ENCODE data around the gene OBSCN.
"Not testable (repeated sequence)": the region's sequence is repeated elsewhere in the genome, so short reads cannot be mapped to it uniquely, and the experiment has no call there.

The OBSCN gene

DNA sequence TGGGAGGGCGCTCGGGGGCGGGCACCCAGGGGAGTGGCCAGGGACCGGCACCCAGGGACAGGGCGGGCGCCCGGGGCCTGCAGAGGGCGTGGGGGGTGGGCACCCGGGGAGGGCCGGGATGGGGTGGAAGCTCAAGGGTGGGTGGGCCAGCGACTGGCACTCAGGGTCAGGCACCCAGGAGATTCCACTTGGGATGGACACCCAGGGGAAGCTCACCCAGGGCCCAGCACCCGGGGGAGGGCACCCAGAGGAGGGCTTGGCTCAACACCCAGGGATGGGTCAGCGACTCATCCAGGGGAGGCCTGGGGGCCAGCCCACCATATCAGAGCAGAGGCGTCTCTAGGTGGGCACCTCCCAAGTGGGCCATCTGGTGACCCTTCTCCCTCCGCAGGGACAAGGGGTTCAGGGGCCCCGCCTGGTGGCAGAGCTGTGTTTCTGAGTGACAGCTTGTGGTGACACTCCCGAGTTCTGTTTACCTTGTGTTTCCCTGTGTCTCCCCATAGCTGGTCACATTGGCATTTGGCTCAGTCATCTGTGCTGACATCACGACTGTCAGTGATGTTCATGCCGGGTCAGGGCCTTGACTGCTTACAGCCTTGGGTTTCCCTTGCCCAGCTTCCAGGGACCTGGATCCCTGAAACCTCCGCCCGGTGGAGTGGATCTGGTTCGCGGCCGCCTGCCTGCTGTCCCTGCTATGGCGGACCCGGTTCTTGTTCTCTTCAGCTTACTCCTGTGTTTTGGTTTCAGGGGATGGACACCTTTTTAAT, 41.5 kb upstream of the OBSCN start:
- Mint-ChIP-seq H3K27ac (peak overlapping the region; percentile 78), H3K27me3 (no peaks in the 10 kb centered on the region), H3K4me3 (peak overlapping the region; percentile 81), H3K36me3 (no peaks in the 10 kb centered on the region), H3K9me3 (ENCODE audit: low read depth) (no peaks in the 10 kb centered on the region), H3K4me1 (ENCODE audit: low read depth) (peaks cover 46% of the 10 kb centered on the region)

- Mint-ChIP-seq H3K4me1 (ENCODE audit: low read depth) (peaks cover 38% of the 10 kb centered on the region), H3K27me3 (no peaks in the 10 kb centered on the region), H3K4me3 (no peak overlapping the region), H3K9me3 (ENCODE audit: low read depth) (no peaks in the 10 kb centered on the region), H3K36me3 (no peaks in the 10 kb centered on the region), H3K27ac (peak overlapping the region; percentile 41)
Measured at GRCh38 chr1:228168563-228169270, 39.1 kb upstream of the OBSCN start.

DNA sequence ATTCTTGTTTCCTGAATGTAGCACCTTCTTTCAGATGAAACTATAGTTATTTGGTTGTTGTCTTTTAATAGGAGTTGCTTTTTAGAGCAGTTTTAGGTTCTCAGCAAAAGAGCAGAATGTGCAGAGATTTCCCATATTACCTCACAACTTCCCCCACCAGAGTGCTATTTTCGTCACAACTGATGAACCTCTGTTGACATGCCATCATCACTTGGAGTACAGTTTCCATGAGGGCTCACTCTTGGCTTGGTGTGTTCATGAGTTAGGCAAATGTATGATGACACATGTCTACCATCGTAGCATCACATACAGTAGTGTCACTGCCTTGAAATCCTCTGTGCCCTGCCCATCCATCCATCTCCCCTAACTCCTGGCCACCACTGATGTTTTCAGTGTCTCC, 38.5 kb upstream of the OBSCN start:
- Mint-ChIP-seq H3K27me3 (no peaks in the 10 kb centered on the region), H3K36me3 (no peaks in the 10 kb centered on the region), H3K4me3 (no peak overlapping the region), H3K9me3 (ENCODE audit: low read depth) (no peaks in the 10 kb centered on the region), H3K27ac (peak overlapping the region; percentile 41), H3K4me1 (ENCODE audit: low read depth) (peaks cover 32% of the 10 kb centered on the region)

- peak overlapping the region; percentile 28 for H3K27ac Mint-ChIP-seq
- no peak overlapping the region for H3K4me3 Mint-ChIP-seq
- H3K36me3 Mint-ChIP-seq: no peaks in the 10 kb centered on the region
- no peaks in the 10 kb centered on the region for H3K9me3 Mint-ChIP-seq (ENCODE audit: low read depth)
- peaks cover 23% of the 10 kb centered on the region for H3K4me1 Mint-ChIP-seq (ENCODE audit: low read depth)
- no peaks in the 10 kb centered on the region for H3K27me3 Mint-ChIP-seq
Measured at GRCh38 chr1:228170666-228171065, 37.2 kb upstream of the OBSCN start.

DNA sequence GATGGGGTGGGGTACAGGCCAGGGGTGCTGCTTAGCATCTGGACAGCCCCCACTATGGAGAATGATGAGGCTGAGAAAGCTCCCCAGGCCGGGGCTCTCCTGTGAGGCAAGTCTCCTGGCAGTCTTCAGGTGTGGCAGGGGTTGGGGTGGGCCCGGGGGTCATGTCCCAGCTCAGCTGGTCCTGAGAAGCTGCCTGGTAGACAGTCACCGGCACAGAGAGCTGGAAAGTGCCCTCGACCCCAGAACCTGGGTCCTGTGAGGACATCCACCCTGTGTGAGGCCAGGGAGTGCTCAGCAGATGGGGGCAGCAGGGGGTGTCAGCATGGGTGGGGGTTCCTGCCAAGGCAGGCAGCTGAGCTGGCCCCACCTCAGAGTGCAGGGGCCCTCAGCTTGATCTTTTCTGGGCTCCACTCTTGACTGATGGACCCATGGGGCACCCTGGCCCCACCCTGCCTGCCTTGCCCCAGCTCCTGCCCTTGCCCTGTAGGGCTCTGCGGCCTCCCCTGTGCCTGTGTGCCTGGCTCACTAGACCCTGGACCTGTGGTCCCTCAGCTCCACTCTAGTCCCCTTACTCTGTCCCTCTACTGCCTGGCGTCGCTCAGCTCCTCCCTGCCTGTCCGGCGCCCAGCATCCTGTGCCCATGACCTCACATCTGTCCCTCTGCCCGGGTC, 36.5 kb upstream of the OBSCN start:
- no peak overlapping the region for H3K4me3 Mint-ChIP-seq
- no peaks in the 10 kb centered on the region for H3K36me3 Mint-ChIP-seq
- no peaks in the 10 kb centered on the region for H3K9me3 Mint-ChIP-seq (ENCODE audit: low read depth)
- H3K27me3 Mint-ChIP-seq: no peaks in the 10 kb centered on the region
- H3K4me1 Mint-ChIP-seq (ENCODE audit: low read depth): peaks cover 23% of the 10 kb centered on the region
- H3K27ac Mint-ChIP-seq: no peak overlapping the region

GRCh38 chr1:228172591-228173527, 35.0 kb upstream of the OBSCN start:
- no peaks in the 10 kb centered on the region for H3K9me3 Mint-ChIP-seq (ENCODE audit: low read depth)
- H3K27me3 Mint-ChIP-seq: no peaks in the 10 kb centered on the region
- no peaks in the 10 kb centered on the region for H3K36me3 Mint-ChIP-seq
- H3K4me3 Mint-ChIP-seq: no peak overlapping the region
- H3K27ac Mint-ChIP-seq: no peak overlapping the region
- peaks cover 14% of the 10 kb centered on the region for H3K4me1 Mint-ChIP-seq (ENCODE audit: low read depth)

GRCh38 chr1:228173528-228174481, 34.0 kb upstream of the OBSCN start:
- H3K27ac Mint-ChIP-seq; H3K9me3 Mint-ChIP-seq (ENCODE audit: low read depth); H3K36me3 Mint-ChIP-seq; H3K27me3 Mint-ChIP-seq; H3K4me3 Mint-ChIP-seq: not testable (repeated sequence)
- H3K4me1 Mint-ChIP-seq (ENCODE audit: low read depth): peaks cover 11% of the 10 kb centered on the region

GRCh38 chr1:228174482-228175315, 33.1 kb upstream of the OBSCN start:
- Mint-ChIP-seq H3K27ac (no peak overlapping the region), H3K9me3 (ENCODE audit: low read depth) (no peaks in the 10 kb centered on the region), H3K36me3 (no peaks in the 10 kb centered on the region), H3K4me3 (no peak overlapping the region), H3K27me3 (no peaks in the 10 kb centered on the region), H3K4me1 (ENCODE audit: low read depth) (peaks cover 11% of the 10 kb centered on the region)

- no peaks in the 10 kb centered on the region for H3K9me3 Mint-ChIP-seq (ENCODE audit: low read depth)
- no peaks in the 10 kb centered on the region for H3K36me3 Mint-ChIP-seq
- H3K27ac Mint-ChIP-seq: no peak overlapping the region
- peaks cover 10% of the 10 kb centered on the region for H3K4me1 Mint-ChIP-seq (ENCODE audit: low read depth)
- H3K27me3 Mint-ChIP-seq: no peaks in the 10 kb centered on the region
- no peak overlapping the region for H3K4me3 Mint-ChIP-seq
Measured at GRCh38 chr1:228175316-228176023, 32.4 kb upstream of the OBSCN start.

DNA sequence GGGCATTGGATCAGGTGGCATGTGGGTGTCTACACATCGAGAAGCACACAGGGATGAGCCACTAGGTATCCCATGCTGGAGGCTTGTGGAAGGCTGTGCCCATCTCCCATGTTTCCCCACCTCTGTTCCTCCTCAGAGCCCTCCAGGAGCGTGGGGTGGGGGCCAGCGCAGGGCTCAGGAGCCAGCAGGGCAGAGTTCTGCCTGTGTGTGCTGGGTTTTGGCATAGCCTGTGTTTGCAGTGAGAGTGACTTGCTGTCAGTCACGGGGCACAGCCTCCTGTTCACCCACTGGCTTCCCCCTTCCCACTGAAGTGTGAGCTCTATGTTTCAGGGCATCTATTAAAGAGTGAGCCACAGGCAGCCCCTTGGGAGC, 31.8 kb upstream of the OBSCN start:
- Mint-ChIP-seq H3K4me3 (no peak overlapping the region), H3K27me3 (no peaks in the 10 kb centered on the region), H3K9me3 (ENCODE audit: low read depth) (no peaks in the 10 kb centered on the region), H3K36me3 (no peaks in the 10 kb centered on the region), H3K4me1 (ENCODE audit: low read depth) (peaks cover 9% of the 10 kb centered on the region), H3K27ac (no peak overlapping the region)

DNA sequence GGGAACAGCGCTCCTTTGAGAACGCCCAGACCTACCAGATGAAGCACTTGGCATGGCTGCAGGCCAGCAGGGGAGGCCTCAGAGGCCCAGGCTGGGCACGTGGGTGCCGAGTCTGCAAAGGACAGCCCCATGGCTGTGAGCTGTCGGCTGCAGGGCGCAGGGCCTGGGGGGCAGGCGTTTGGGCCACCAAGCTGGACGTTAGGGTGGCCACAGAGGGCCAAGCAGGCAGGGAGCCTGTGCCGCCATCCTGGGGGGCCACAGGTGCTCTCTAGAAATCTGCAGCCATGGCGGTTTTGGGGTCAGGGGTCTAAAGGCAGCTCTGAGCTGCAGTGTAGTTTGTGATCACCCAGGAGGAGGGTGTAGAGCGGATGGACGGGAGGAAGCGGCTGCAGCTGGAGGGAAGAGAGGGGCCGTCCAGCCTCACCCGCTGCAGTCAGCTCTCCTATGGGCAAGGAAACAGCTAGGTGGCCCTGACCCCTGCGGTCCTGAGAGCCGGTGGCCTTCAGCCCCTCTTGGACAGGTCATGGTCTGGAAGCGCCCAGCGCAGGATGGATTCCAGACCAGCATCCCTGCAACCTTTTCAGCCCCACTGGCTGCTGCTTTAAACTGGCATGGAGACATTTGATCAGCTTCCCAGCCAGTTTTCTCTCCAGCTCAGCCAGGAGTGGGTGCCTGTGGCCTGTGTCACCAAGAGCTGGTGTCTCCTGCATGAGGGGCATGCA, 31.2 kb upstream of the OBSCN start:
- H3K4me3 Mint-ChIP-seq: no peak overlapping the region
- H3K9me3 Mint-ChIP-seq (ENCODE audit: low read depth): no peaks in the 10 kb centered on the region
- H3K4me1 Mint-ChIP-seq (ENCODE audit: low read depth): peaks cover 8% of the 10 kb centered on the region
- no peaks in the 10 kb centered on the region for H3K27me3 Mint-ChIP-seq
- H3K27ac Mint-ChIP-seq: no peak overlapping the region
- no peaks in the 10 kb centered on the region for H3K36me3 Mint-ChIP-seq

DNA sequence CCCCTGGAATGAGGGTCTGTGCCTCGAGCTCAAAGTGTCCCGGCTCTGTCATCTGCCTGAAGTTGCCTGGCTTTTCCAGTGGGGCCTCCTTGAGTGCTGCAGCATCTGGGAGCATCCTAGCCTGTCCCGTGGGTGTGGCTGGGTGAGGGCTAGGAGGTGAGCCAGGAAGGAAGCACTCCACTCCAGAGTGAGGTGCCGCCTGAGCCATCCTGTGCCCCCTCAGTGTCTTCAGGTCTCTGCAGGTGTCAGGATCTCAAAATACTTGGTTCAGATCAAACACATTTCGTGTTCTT, 30.7 kb upstream of the OBSCN start:
- Mint-ChIP-seq H3K9me3 (ENCODE audit: low read depth) (no peaks in the 10 kb centered on the region), H3K4me1 (ENCODE audit: low read depth) (peaks cover 8% of the 10 kb centered on the region), H3K27ac (no peak overlapping the region), H3K36me3 (no peaks in the 10 kb centered on the region), H3K4me3 (no peak overlapping the region), H3K27me3 (no peaks in the 10 kb centered on the region)

All from activated naive CD8-positive, alpha-beta T cell (primary cell).